HAP-1 (cell line): ENCODE data around the gene KIF3B.

Experiments used
- DNase-seq, 2 experiments: peaks; one replicate each; pipeline ENCODE4 v3.0.0-alpha.2; 2016 to 2020; ENCODE audit warnings: low spot score in 2 of 2
- H3K27me3 ChIP-seq: fragments of 250-450 bp; sonication (Bioruptor Pico); 2 replicates; pipeline ENCODE4 v1.5.1; 2020; ENCODE audit warnings: low read depth, mild to moderate bottlenecking, moderate library complexity
- H3K36me3 ChIP-seq: fragments of 250-450 bp; sonication (Bioruptor Pico); replicated peaks from 2 replicates; pipeline ENCODE4 v1.5.1; 2020; ENCODE audit warnings: mild to moderate bottlenecking
- H3K4me1 ChIP-seq: fragments of 250-450 bp; sonication (Bioruptor Pico); 2 replicates; pipeline ENCODE4 v1.5.1; 2020; ENCODE audit warnings: mild to moderate bottlenecking
- H3K4me3 ChIP-seq: fragments of 250-450 bp; sonication (Bioruptor Pico); 2 replicates; pipeline ENCODE4 v1.5.1; 2020; ENCODE audit warnings: mild to moderate bottlenecking, moderate library complexity
- H3K9me3 ChIP-seq: fragments of 250-450 bp; sonication (Bioruptor Pico); 2 replicates; pipeline ENCODE4 v1.5.1; 2020; ENCODE audit warnings: mild to moderate bottlenecking, moderate library complexity
- in situ Hi-C: fragments of 300-500 bp; cut with MboI; formaldehyde crosslinking; loops from 3 replicates; pipeline ENCODE4 v1.14.3; 2020; ENCODE audit warnings: low sequenced_read_pairs, inconsistent platforms, mixed read lengths

Gene KIF3B

GRCh38 chr20:32277361-32278198, at the start of gene KIF3B:
TSS of gene KIF3B (plus strand) at chr20:32277651. CDS start at chr20:32309778, 32,127 bp downstream.
- H3K4me3 ChIP-seq, result peak within 1 kb of the TSS; percentile 82
- peak; percentile 87 to 92 for DNase-seq
- H3K9me3 ChIP-seq, result peaks cover 4% of the 10 kb centered on the region; the same call in 1 of the 2 replicates
- no peaks in the 10 kb centered on the region for H3K36me3 ChIP-seq
- in situ Hi-C loops, result no loop called here
- peaks cover 17% of the 10 kb centered on the region for H3K4me1 ChIP-seq
- no peaks in the 10 kb centered on the region for H3K27me3 ChIP-seq

GRCh38 chr20:32227744-32228688, 49.4 kb upstream of the KIF3B start:
- H3K4me3 ChIP-seq, result no peak overlapping the region
- H3K27me3 ChIP-seq, result no peaks in the 10 kb centered on the region
- H3K4me1 ChIP-seq, result no peaks in the 10 kb centered on the region
- in situ Hi-C loops, result no loop called here
- no peaks in the 10 kb centered on the region for H3K9me3 ChIP-seq
- DNase-seq, result no peak
- peaks cover 54% of the 10 kb centered on the region for H3K36me3 ChIP-seq

DNA sequence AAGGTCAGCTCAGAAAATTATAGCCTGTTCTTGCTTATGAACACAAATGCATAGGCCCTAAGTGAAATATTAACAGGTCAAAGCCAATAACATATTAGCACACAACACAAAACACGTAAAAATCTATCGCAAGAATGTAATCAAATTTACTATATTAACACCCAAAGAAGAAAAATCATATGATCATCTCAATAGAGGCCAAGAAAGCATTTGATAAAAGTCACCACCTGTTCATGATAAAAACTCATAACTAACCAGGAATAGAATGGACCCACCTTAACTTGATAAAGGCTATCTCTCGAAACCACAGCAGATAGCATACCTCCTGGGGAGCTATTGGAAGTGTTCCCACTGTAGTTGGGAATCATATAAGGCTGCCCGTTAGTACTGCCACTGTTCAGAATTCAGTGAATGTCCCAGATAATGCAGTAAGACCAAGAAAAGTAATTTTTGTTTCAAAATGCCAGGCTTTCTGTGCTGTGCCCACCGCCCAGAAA, 48.2 kb upstream of the KIF3B start:
- Histone ChIP-seq H3K27me3 (no peaks in the 10 kb centered on the region), H3K36me3 (peaks cover 53% of the 10 kb centered on the region), H3K4me3 (no peak overlapping the region), H3K9me3 (no peaks in the 10 kb centered on the region), H3K4me1 (no peaks in the 10 kb centered on the region)
- in situ Hi-C loops, result no loop called here
- no peak for DNase-seq

- no peak for DNase-seq
- Histone ChIP-seq H3K36me3 (peaks cover 63% of the 10 kb centered on the region), H3K4me3 (no peak overlapping the region), H3K9me3 (no peaks in the 10 kb centered on the region), H3K4me1 (no peaks in the 10 kb centered on the region), H3K27me3 (no peaks in the 10 kb centered on the region)
- in situ Hi-C loops, result no loop called here
Measured at GRCh38 chr20:32230707-32231106, 46.7 kb upstream of the KIF3B start.

DNA sequence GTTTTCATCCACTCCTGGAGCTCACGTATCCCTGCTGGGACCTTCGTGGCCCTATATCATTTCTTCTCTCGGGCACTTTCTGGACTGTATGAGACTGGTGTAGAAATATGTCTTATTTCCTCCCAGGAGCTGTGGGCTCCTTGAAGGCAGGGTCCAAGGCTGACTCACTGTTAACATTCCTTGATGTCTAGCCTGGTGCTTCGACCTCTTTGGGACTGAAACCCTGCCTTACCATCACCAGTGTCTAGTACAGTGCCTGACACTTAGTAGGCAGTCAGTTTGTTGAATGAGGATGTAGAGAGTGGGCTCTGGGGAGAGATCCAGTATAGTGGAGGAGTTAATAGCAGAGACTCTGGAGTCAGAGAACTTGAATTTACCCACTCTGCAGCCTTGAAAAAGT, 46.2 kb upstream of the KIF3B start:
- Histone ChIP-seq H3K9me3 (no peaks in the 10 kb centered on the region), H3K4me1 (no peaks in the 10 kb centered on the region), H3K27me3 (no peaks in the 10 kb centered on the region), H3K36me3 (peaks cover 64% of the 10 kb centered on the region), H3K4me3 (no peak overlapping the region)
- DNase-seq, result no peak
- in situ Hi-C loops, result no loop called here

- Histone ChIP-seq H3K36me3 (peaks cover 70% of the 10 kb centered on the region), H3K27me3 (no peaks in the 10 kb centered on the region), H3K4me1 (no peaks in the 10 kb centered on the region), H3K4me3 (no peak overlapping the region), H3K9me3 (no peaks in the 10 kb centered on the region)
- DNase-seq, result no peak
- in situ Hi-C loops, result no loop called here
Measured at GRCh38 chr20:32231847-32232246, 45.6 kb upstream of the KIF3B start.

- Histone ChIP-seq H3K4me3 (no peak overlapping the region), H3K4me1 (no peaks in the 10 kb centered on the region), H3K36me3 (peaks cover 71% of the 10 kb centered on the region), H3K27me3 (no peaks in the 10 kb centered on the region), H3K9me3 (no peaks in the 10 kb centered on the region)
- DNase-seq, result no peak
- in situ Hi-C loops, result no loop called here
Measured at GRCh38 chr20:32232326-32232886, 45.0 kb upstream of the KIF3B start.

DNA sequence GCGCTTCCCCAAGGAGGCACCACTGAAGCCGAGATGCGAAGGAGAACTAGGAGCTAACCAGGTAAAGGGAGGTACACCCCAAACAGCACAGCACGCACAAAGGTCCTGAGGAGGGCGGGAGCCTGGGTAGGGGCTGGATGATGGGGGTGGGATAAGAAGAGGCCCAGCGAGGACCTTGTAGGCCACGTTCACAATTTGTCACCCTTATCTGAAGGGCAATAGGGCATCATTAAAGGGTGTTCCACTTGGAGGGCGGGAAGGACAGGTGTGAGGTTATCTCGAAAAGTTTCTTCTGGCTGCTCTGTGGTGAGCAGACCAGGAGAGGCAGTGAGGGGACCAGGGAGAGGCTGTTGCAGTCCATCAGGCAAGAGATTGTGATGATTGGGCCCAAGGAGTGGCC, 44.2 kb upstream of the KIF3B start:
- Histone ChIP-seq H3K36me3 (peaks cover 69% of the 10 kb centered on the region), H3K27me3 (no peaks in the 10 kb centered on the region)
- in situ Hi-C loops, result no loop called here

GRCh38 chr20:32234135-32234808, 43.2 kb upstream of the KIF3B start:
- in situ Hi-C loops, result no loop called here
- Histone ChIP-seq H3K9me3 (no peaks in the 10 kb centered on the region), H3K36me3 (peaks cover 59% of the 10 kb centered on the region)

More for the DNA sequence above, 44.2 kb upstream of the KIF3B start:
- no peaks in the 10 kb centered on the region for H3K4me1 ChIP-seq
- no peaks in the 10 kb centered on the region for H3K9me3 ChIP-seq
- no peak for DNase-seq
- H3K4me3 ChIP-seq, result no peak overlapping the region

DNA sequence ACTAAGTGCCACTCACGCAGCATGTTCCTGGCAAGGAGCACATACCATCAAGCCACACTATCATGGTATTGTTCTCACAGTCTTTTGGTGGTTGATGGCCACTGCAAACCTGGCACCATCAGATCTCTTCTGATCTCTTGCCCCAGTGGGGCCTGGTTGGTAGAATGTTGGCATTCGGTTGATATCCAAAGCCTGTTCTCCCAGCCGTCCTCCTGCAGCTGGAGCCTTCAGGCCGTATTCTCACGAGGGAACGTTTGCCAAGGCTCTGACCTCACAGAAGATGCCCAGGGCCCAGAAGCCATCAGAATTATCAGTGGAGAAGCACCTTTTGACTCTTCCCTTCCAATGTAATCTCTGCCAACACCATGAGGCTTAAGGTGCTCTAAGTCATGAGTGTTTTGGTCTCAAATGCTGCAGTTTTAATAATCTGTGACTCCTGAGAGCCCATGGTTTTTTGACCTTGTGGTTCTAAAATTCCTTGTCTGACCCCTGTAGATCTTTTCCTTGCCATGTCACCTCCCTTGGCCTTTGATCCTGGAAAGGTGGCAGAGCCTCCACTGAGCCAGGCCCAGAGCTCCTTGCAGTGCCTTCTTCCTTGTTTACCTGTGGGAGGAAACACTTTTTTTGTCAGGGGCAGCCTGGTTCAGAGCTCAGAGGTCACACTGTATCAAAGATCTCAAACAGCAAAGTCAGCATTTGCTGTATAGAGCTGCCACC, 42.0 kb upstream of the KIF3B start:
- no peak for DNase-seq
- in situ Hi-C loops, result no loop called here
- Histone ChIP-seq H3K4me1 (peaks cover 8% of the 10 kb centered on the region), H3K36me3 (peaks cover 54% of the 10 kb centered on the region), H3K27me3 (no peaks in the 10 kb centered on the region), H3K4me3 (no peak overlapping the region), H3K9me3 (no peaks in the 10 kb centered on the region)

More at GRCh38 chr20:32234135-32234808, 43.2 kb upstream of the KIF3B start:
- DNase-seq, result no peak
- Histone ChIP-seq H3K4me1 (no peaks in the 10 kb centered on the region), H3K4me3 (no peak overlapping the region), H3K27me3 (no peaks in the 10 kb centered on the region)

- no peak for DNase-seq
- peaks cover 48% of the 10 kb centered on the region for H3K36me3 ChIP-seq
Measured at GRCh38 chr20:32236048-32236533, 41.4 kb upstream of the KIF3B start.

DNA sequence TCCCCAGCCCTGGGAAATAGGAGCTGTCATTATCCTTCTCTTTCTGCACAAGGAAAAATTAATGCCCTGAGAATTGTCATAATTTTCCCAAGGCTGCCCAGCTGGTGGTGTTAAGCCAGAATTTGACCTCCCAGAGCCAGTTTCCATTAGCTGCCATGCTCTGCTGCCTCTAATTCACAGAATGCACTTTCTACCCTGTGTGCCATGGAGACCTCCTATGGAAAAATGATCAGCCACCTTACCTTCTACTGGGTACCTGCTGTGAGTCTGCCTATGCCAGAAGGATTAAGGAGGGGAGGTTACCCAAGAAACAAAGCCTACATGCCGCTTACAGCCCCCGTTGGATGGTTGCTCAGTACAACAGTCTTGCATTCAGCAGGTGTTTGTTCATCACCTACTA, 40.6 kb upstream of the KIF3B start:
- in situ Hi-C loops, result no loop called here
- peaks cover 42% of the 10 kb centered on the region for H3K36me3 ChIP-seq

More at GRCh38 chr20:32236048-32236533, 41.4 kb upstream of the KIF3B start:
- H3K4me1 ChIP-seq, result peaks cover 10% of the 10 kb centered on the region
- H3K9me3 ChIP-seq, result no peaks in the 10 kb centered on the region
- in situ Hi-C loops, result no loop called here
- no peak overlapping the region for H3K4me3 ChIP-seq
- 0 out of 2 replicates have a peak, but pooled peaks cover 3% of the 10 kb centered on the region for H3K27me3 ChIP-seq

More for the DNA sequence above, 40.6 kb upstream of the KIF3B start:
- H3K9me3 ChIP-seq, result no peaks in the 10 kb centered on the region
- 0 out of 2 replicates have a peak, but pooled peaks cover 3% of the 10 kb centered on the region for H3K27me3 ChIP-seq
- H3K4me1 ChIP-seq, result peaks cover 10% of the 10 kb centered on the region
- no peak for DNase-seq
- H3K4me3 ChIP-seq, result no peak overlapping the region
